HEK293 (cell line): Measurements from ENCODE around the gene ZNF831.

ENCODE experiments used
- CTCF ChIA-PET: fragments of 350-600 bp; formaldehyde crosslinking; extraction: SDS; loops from one replicate; lab custom pipeline; 2021; ENCODE audit warnings: antibody characterized with exemption; lab: Yijun Ruan, JAX
- POLR2A ChIA-PET: fragments of 300-600 bp; formaldehyde crosslinking; extraction: SDS; loops from one replicate; lab custom pipeline; 2020; ENCODE audit warnings: antibody characterized with exemption, inconsistent platforms; lab: Yijun Ruan, JAX
- H3K27ac ChIP-seq: fragments of 200-500 bp; sonication (Bioruptor generic); 2 replicates; pipeline ENCODE4 v1.5.1; 2014; ENCODE audit warnings: low read depth, low read length, control low read depth, inconsistent platforms; ENCODE audit errors: extremely low read depth
- H3K36me3 ChIP-seq, 2 experiments: fragments of 200-500 bp in 1 of 2; sonication (Bioruptor generic) in 1 of 2; 1 replicate in 1 of 2; 2 replicates in 1 of 2; pipeline ENCODE4 v1.5.1; 2014 to 2017; ENCODE audit warnings: inconsistent platforms in 2 of 2, low read length in 2 of 2; ENCODE audit not compliant: control insufficient read depth in 2 of 2, insufficient read depth in 1 of 2
- H3K4me1 ChIP-seq: fragments of 200-500 bp; sonication (Bioruptor generic); 2 replicates; pipeline ENCODE4 v1.5.1; 2014; ENCODE audit warnings: mild to moderate bottlenecking, low read length, inconsistent platforms; ENCODE audit not compliant: control insufficient read depth, insufficient read depth
- H3K4me3 ChIP-seq: 2 replicates; pipeline ENCODE4 v1.5.1; 2011; ENCODE audit warnings: low read depth, mild to moderate bottlenecking, control low read depth, low read length, moderate library complexity
- H3K9me3 ChIP-seq: fragments of 200-500 bp; sonication (Bioruptor generic); 2 replicates; pipeline ENCODE4 v1.5.1; 2014; ENCODE audit warnings: low read depth, low read length, inconsistent platforms; ENCODE audit not compliant: control insufficient read depth, insufficient read depth
- FEZF1 ChIP-seq: fragments of 450-650 bp; formaldehyde crosslinking; IDR thresholded peaks from 2 replicates; pipeline ENCODE4 v1.5.1; 2016; ENCODE audit warnings: missing biosample characterization, missing genetic modification characterization
- IKZF3 ChIP-seq: fragments of 450-650 bp; IDR thresholded peaks from 2 replicates; pipeline ENCODE4 v1.5.0; 2018; ENCODE audit warnings: missing biosample characterization, mild to moderate bottlenecking, missing genetic modification characterization, moderate library complexity
- ZFP69B ChIP-seq: fragments of 450-650 bp; formaldehyde crosslinking; IDR thresholded peaks from 2 replicates; pipeline ENCODE4 v1.5.1; 2016; ENCODE audit warnings: missing biosample characterization, missing genetic modification characterization
- ZIC2 ChIP-seq: fragments of 450-650 bp; formaldehyde crosslinking; IDR thresholded peaks from 2 replicates; pipeline ENCODE4 v1.5.1; 2016; ENCODE audit warnings: missing biosample characterization, missing genetic modification characterization
- ZNF169 ChIP-seq: fragments of 450-650 bp; formaldehyde crosslinking; IDR thresholded peaks from 2 replicates; pipeline ENCODE4 v1.5.1; 2016; ENCODE audit warnings: missing biosample characterization, missing genetic modification characterization
- ZNF19 ChIP-seq: fragments of 450-650 bp; formaldehyde crosslinking; IDR thresholded peaks from 2 replicates; pipeline ENCODE4; 2016; ENCODE audit warnings: missing biosample characterization, missing genetic modification characterization, low read depth
- ZNF223 ChIP-seq: fragments of 450-650 bp; formaldehyde crosslinking; IDR thresholded peaks from 2 replicates; pipeline ENCODE4 v1.5.1; 2016; ENCODE audit warnings: missing biosample characterization, missing genetic modification characterization
- ZNF354C ChIP-seq: fragments of 450-650 bp; formaldehyde crosslinking; IDR thresholded peaks from 2 replicates; pipeline ENCODE4 v1.5.1; 2016; ENCODE audit warnings: missing biosample characterization, missing genetic modification characterization, low read depth, borderline replicate concordance
- ZNF426 ChIP-seq: fragments of 450-650 bp; formaldehyde crosslinking; IDR thresholded peaks from 2 replicates; pipeline ENCODE4 v1.5.1; 2017; ENCODE audit warnings: missing biosample characterization, missing genetic modification characterization, mild to moderate bottlenecking, inconsistent platforms, moderate library complexity
- ZNF596 ChIP-seq: fragments of 450-650 bp; IDR thresholded peaks from 2 replicates; pipeline ENCODE4 v1.5.0; 2018; ENCODE audit warnings: missing biosample characterization, mild to moderate bottlenecking, missing genetic modification characterization, moderate library complexity
- ZNF621 ChIP-seq: fragments of 450-650 bp; formaldehyde crosslinking; IDR thresholded peaks from 2 replicates; pipeline ENCODE4 v1.5.1; 2017; ENCODE audit warnings: missing biosample characterization, missing genetic modification characterization
- ZNF707 ChIP-seq: fragments of 450-650 bp; formaldehyde crosslinking; IDR thresholded peaks from 2 replicates; pipeline ENCODE4 v1.5.1; 2016; ENCODE audit warnings: missing biosample characterization, missing genetic modification characterization
- TF ChIP-seq, protein P1 (sequence below): fragments of 450-650 bp; formaldehyde crosslinking; IDR thresholded peaks from 2 replicates; pipeline ENCODE4 v1.5.1; 2016; ENCODE audit warnings: missing biosample characterization, missing genetic modification characterization, borderline replicate concordance
- TF ChIP-seq, protein P2 (sequence below): fragments of 450-650 bp; IDR thresholded peaks from 2 replicates; pipeline ENCODE4 v1.5.1; 2018; ENCODE audit warnings: missing biosample characterization, missing genetic modification characterization
- TF ChIP-seq, protein P3 (sequence below): fragments of 450-650 bp; formaldehyde crosslinking; IDR thresholded peaks from 2 replicates; pipeline ENCODE4 v1.5.1; 2016; ENCODE audit warnings: missing biosample characterization, missing genetic modification characterization

ZNF831 gene

DNA sequence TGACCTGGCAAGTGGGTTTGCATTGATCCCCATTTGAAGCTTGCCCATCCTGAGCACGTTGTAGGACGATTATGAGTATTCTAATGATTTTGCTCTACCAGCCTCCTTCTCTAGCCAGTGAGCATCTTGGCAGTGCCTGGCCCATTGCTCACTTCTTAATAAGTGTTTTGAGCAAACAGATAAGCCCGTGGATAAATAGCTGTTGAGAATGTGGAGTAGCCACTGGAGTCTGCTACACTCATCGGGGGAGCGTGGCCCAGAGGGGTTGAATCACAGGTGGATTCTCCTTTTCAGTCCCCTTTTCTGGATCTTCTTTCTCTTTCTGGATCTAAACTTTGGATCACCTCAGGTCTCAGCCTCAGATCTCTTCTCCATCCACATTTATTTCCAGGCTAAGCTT is 120.8 kb downstream of the ZNF831 start:
- no peaks in the 10 kb centered on the region for H3K36me3 ChIP-seq
- POLR2A ChIA-PET = no interaction called here
- H3K4me1 ChIP-seq = no peaks in the 10 kb centered on the region
- TF ChIP-seq, protein P1, sequence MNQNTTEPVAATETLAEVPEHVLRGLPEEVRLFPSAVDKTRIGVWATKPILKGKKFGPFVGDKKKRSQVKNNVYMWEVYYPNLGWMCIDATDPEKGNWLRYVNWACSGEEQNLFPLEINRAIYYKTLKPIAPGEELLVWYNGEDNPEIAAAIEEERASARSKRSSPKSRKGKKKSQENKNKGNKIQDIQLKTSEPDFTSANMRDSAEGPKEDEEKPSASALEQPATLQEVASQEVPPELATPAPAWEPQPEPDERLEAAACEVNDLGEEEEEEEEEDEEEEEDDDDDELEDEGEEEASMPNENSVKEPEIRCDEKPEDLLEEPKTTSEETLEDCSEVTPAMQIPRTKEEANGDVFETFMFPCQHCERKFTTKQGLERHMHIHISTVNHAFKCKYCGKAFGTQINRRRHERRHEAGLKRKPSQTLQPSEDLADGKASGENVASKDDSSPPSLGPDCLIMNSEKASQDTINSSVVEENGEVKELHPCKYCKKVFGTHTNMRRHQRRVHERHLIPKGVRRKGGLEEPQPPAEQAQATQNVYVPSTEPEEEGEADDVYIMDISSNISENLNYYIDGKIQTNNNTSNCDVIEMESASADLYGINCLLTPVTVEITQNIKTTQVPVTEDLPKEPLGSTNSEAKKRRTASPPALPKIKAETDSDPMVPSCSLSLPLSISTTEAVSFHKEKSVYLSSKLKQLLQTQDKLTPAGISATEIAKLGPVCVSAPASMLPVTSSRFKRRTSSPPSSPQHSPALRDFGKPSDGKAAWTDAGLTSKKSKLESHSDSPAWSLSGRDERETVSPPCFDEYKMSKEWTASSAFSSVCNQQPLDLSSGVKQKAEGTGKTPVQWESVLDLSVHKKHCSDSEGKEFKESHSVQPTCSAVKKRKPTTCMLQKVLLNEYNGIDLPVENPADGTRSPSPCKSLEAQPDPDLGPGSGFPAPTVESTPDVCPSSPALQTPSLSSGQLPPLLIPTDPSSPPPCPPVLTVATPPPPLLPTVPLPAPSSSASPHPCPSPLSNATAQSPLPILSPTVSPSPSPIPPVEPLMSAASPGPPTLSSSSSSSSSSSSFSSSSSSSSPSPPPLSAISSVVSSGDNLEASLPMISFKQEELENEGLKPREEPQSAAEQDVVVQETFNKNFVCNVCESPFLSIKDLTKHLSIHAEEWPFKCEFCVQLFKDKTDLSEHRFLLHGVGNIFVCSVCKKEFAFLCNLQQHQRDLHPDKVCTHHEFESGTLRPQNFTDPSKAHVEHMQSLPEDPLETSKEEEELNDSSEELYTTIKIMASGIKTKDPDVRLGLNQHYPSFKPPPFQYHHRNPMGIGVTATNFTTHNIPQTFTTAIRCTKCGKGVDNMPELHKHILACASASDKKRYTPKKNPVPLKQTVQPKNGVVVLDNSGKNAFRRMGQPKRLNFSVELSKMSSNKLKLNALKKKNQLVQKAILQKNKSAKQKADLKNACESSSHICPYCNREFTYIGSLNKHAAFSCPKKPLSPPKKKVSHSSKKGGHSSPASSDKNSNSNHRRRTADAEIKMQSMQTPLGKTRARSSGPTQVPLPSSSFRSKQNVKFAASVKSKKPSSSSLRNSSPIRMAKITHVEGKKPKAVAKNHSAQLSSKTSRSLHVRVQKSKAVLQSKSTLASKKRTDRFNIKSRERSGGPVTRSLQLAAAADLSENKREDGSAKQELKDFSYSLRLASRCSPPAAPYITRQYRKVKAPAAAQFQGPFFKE (tag by site-specific recombination) = no peak
- TF ChIP-seq, protein P2, sequence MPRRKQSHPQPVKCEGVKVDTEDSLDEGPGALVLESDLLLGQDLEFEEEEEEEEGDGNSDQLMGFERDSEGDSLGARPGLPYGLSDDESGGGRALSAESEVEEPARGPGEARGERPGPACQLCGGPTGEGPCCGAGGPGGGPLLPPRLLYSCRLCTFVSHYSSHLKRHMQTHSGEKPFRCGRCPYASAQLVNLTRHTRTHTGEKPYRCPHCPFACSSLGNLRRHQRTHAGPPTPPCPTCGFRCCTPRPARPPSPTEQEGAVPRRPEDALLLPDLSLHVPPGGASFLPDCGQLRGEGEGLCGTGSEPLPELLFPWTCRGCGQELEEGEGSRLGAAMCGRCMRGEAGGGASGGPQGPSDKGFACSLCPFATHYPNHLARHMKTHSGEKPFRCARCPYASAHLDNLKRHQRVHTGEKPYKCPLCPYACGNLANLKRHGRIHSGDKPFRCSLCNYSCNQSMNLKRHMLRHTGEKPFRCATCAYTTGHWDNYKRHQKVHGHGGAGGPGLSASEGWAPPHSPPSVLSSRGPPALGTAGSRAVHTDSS = no peak
- TF ChIP-seq ZNF354C (tag by site-specific recombination) (no peak), ZNF19 (tag by site-specific recombination) (no peak), ZIC2 (no peak), ZNF621 (tag by site-specific recombination) (no peak), ZFP69B (tag by site-specific recombination) (no peak), IKZF3 (tag by site-specific recombination) (no peak), ZNF707 (tag by site-specific recombination) (no peak), ZNF596 (tag by site-specific recombination) (no peak), ZNF169 (no peak)
- TF ChIP-seq, protein P3, sequence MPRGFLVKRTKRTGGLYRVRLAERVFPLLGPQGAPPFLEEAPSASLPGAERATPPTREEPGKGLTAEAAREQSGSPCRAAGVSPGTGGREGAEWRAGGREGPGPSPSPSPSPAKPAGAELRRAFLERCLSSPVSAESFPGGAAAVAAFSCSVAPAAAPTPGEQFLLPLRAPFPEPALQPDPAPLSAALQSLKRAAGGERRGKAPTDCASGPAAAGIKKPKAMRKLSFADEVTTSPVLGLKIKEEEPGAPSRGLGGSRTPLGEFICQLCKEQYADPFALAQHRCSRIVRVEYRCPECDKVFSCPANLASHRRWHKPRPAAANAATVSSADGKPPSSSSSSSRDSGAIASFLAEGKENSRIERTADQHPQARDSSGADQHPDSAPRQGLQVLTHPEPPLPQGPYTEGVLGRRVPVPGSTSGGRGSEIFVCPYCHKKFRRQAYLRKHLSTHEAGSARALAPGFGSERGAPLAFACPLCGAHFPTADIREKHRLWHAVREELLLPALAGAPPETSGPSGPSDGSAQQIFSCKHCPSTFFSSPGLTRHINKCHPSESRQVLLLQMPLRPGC = no peak
- CTCF ChIA-PET = no interaction called here
- no peak overlapping the region for H3K4me3 ChIP-seq
- H3K9me3 ChIP-seq = no peaks in the 10 kb centered on the region
- H3K27ac ChIP-seq = no peak overlapping the region

DNA sequence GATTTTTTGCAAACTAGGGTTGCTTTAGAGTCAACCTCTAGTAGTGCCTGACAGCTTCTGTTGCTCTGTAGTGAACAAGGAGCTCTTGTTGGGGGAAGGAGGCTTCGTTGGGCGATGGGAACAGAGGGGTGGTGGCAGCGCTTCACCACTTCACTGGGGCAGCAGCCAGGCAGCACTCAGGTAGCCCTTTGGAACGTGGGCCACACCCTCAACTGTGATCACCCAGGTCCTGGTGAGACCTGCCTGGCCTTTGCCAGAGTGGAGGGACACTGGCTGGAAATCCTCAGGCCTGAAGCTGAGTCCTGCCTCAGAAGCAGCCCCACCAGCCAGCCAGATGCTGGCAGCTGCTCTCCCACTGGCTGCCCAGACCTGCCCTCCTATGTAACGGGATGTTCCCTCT is 126.4 kb downstream of the ZNF831 start:
- no peaks in the 10 kb centered on the region for H3K36me3 ChIP-seq
- no peak overlapping the region for H3K4me3 ChIP-seq
- no peak overlapping the region for H3K27ac ChIP-seq
- CTCF ChIA-PET = interaction anchor here (0.7 kb wide), 1 partner anchor 233 kb away, joined by 3 read pairs; no protein-coding TSS in a partner anchor
- POLR2A ChIA-PET = no interaction called here
- no peaks in the 10 kb centered on the region for H3K9me3 ChIP-seq
- H3K4me1 ChIP-seq = no peaks in the 10 kb centered on the region
- TF ChIP-seq FEZF1 (tag by site-specific recombination) (no peak), ZNF426 (no peak), ZNF223 (no peak)
